Measurements from ENCODE around the gene SCML1. TPM values are rescaled to one million over a fixed set of nuclear protein-coding genes. Genes with fewer than 3 reads are reported as not detected.

Gene SCML1
- total RNA-seq, 1 experiment from 2014 or later: 14.1 TPM

DNA sequence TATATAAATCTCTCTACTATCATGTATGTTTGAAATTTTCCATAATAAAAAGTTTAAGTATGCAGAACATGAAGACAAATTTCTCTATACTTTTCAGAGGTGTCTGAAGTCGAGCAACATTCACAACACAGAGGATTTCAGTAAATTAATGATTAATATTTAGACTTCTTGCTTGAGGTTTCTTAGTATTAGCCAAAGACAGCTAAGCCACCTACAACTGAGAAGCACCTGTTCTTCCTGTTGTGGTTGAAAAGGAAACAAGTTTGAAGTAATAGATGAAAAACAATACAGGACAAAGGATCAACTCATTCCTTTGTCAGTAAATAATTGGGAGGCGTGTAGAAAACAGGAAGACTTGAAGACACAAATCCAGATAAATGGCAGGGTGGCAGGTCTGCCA, 21.1 kb downstream of the SCML1 start:
- CTCF ChIA-PET: interaction anchor here (0.8 kb wide), 1 partner anchor 376 kb away, joined by 3 read pairs; no protein-coding TSS in a partner anchor
- POLR2A ChIA-PET: interaction anchor here (0.5 kb wide), 1 partner anchor 477 kb away, joined by 5 read pairs; no protein-coding TSS in a partner anchor
- no peaks in the 10 kb centered on the region for H3K27me3 Mint-ChIP-seq (ENCODE audit: insufficient read depth, unreplicated experiment)
- no TSS peak for BruUV-seq (replicated peaks)
- H3K4me1 Mint-ChIP-seq (ENCODE audit: insufficient read depth, unreplicated experiment): no peaks in the 10 kb centered on the region
- H3K9me3 Mint-ChIP-seq (ENCODE audit: unreplicated experiment): no peaks in the 10 kb centered on the region
- no peak overlapping the region for H3K27ac Mint-ChIP-seq (ENCODE audit: low read depth, unreplicated experiment)
- H3K36me3 Mint-ChIP-seq (ENCODE audit: insufficient read depth, unreplicated experiment): peaks cover 5% of the 10 kb centered on the region
- TF ChIP-seq, protein P1, sequence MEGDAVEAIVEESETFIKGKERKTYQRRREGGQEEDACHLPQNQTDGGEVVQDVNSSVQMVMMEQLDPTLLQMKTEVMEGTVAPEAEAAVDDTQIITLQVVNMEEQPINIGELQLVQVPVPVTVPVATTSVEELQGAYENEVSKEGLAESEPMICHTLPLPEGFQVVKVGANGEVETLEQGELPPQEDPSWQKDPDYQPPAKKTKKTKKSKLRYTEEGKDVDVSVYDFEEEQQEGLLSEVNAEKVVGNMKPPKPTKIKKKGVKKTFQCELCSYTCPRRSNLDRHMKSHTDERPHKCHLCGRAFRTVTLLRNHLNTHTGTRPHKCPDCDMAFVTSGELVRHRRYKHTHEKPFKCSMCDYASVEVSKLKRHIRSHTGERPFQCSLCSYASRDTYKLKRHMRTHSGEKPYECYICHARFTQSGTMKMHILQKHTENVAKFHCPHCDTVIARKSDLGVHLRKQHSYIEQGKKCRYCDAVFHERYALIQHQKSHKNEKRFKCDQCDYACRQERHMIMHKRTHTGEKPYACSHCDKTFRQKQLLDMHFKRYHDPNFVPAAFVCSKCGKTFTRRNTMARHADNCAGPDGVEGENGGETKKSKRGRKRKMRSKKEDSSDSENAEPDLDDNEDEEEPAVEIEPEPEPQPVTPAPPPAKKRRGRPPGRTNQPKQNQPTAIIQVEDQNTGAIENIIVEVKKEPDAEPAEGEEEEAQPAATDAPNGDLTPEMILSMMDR (IDR thresholded peaks at IDR 0.05; ENCODE audit: unreplicated experiment): no peak
- H3K4me3 Mint-ChIP-seq (ENCODE audit: unreplicated experiment): no peak overlapping the region
- no peak for DNase-seq (ENCODE audit: unreplicated experiment)
- intact Hi-C loops (cut with micrococcal nuclease): no loop called here

DNA sequence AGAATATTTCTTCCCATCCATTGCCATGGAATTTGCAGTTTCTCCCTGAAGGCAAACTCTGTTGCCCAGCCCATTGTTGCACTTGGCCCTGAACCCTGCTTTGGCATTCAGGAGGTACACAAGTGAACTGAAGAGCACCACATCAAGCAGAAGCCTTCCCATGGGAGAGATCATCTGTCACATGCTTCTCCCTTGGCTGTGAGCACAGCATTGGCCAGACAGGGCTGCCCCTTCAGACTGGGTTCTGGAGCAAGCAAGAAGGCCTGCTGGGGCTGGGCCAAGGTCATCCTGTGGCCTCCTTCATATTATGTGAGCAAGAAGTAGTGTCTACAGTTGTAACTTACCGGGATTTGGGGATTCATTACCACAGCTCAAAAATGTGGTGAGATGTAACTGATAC, 22.7 kb downstream of the SCML1 start:
- H3K27ac Mint-ChIP-seq (ENCODE audit: low read depth, unreplicated experiment): no peak overlapping the region
- ChIA-PET POLR2A (no interaction called here), CTCF (no interaction called here)
- no peaks in the 10 kb centered on the region for H3K27me3 Mint-ChIP-seq (ENCODE audit: insufficient read depth, unreplicated experiment)
- no TSS peak for BruUV-seq (replicated peaks)
- H3K9me3 Mint-ChIP-seq (ENCODE audit: unreplicated experiment): no peaks in the 10 kb centered on the region
- H3K4me1 Mint-ChIP-seq (ENCODE audit: insufficient read depth, unreplicated experiment): no peaks in the 10 kb centered on the region
- DNase-seq (ENCODE audit: unreplicated experiment): no peak
- intact Hi-C loops (cut with micrococcal nuclease): no loop called here
- TF ChIP-seq, protein P1 (IDR thresholded peaks at IDR 0.05; ENCODE audit: unreplicated experiment): no peak
- peaks cover 5% of the 10 kb centered on the region for H3K36me3 Mint-ChIP-seq (ENCODE audit: insufficient read depth, unreplicated experiment)
- H3K4me3 Mint-ChIP-seq (ENCODE audit: unreplicated experiment): no peak overlapping the region

DNA sequence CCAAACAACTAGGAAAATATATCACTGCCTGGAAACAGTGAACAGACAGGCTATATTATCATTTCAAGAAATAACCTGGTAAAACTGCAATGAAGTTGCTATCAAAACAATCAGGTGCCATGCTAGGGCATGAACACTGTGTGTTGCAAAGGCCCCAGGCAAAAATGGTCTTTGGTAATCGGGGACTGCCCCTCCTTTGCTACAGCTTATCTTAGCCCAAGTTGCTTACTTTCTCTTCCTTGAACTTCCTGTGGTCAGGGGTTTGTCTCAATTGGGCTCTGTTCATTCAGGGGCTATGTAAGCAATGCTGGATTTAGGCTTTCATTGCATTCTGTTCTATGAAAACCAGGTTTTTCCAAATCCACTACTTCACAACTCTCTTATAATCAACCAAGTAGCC, 30.4 kb downstream of the SCML1 start:
- H3K9me3 Mint-ChIP-seq (ENCODE audit: unreplicated experiment): no peaks in the 10 kb centered on the region
- intact Hi-C loops (cut with micrococcal nuclease): no loop called here
- no peaks in the 10 kb centered on the region for H3K36me3 Mint-ChIP-seq (ENCODE audit: insufficient read depth, unreplicated experiment)
- no peaks in the 10 kb centered on the region for H3K4me1 Mint-ChIP-seq (ENCODE audit: insufficient read depth, unreplicated experiment)
- ChIA-PET CTCF (interaction anchor here (0.5 to 0.6 kb wide), 2 partner anchors 23 to 398 kb away, joined by 3 read pairs; no protein-coding TSS in a partner anchor), POLR2A (interaction anchor here (0.7 kb wide), 1 partner anchor 258 kb away, joined by 3 read pairs; no protein-coding TSS in a partner anchor)
- H3K27me3 Mint-ChIP-seq (ENCODE audit: insufficient read depth, unreplicated experiment): no peaks in the 10 kb centered on the region
- no TSS peak for BruUV-seq (replicated peaks)
- no peak overlapping the region for H3K27ac Mint-ChIP-seq (ENCODE audit: low read depth, unreplicated experiment)
- peak; percentile 19 for DNase-seq (ENCODE audit: unreplicated experiment)
- H3K4me3 Mint-ChIP-seq (ENCODE audit: unreplicated experiment): no peak overlapping the region
- TF ChIP-seq, protein P1 (IDR thresholded peaks at IDR 0.05; ENCODE audit: unreplicated experiment): no peak

DNA sequence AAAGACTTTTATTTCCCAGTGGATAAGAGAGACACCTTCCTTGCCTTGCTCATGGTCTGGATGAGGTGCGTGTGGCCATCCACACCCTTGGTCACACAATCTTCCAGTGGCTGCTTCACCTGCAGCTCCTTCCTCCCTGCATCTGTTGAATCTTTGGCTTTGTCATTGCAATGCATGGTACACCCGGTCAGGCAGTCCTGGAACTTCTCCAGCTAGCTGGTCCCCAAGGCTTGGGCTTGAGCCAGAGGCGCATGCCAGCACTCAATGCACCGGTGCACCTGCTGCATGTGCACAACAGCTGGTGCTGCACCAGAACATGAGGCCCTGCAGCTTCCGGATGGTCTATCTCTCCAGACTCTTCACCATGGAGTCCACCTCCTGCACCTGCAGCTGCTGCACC, 31.7 kb downstream of the SCML1 start:
- no peak overlapping the region for H3K4me3 Mint-ChIP-seq (ENCODE audit: unreplicated experiment)
- no peak overlapping the region for H3K27ac Mint-ChIP-seq (ENCODE audit: low read depth, unreplicated experiment)
- DNase-seq (ENCODE audit: unreplicated experiment): no peak
- POLR2A ChIA-PET: no interaction called here
- BruUV-seq (replicated peaks): no TSS peak
- H3K27me3 Mint-ChIP-seq (ENCODE audit: insufficient read depth, unreplicated experiment): no peaks in the 10 kb centered on the region
- CTCF ChIA-PET: interaction anchor here (0.7 kb wide), 1 partner anchor 77 kb away, joined by 3 read pairs; no protein-coding TSS in a partner anchor
- TF ChIP-seq, protein P1 (IDR thresholded peaks at IDR 0.05; ENCODE audit: unreplicated experiment): no peak
- H3K4me1 Mint-ChIP-seq (ENCODE audit: insufficient read depth, unreplicated experiment): no peaks in the 10 kb centered on the region
- H3K36me3 Mint-ChIP-seq (ENCODE audit: insufficient read depth, unreplicated experiment): no peaks in the 10 kb centered on the region
- intact Hi-C loops (cut with micrococcal nuclease): no loop called here
- H3K9me3 Mint-ChIP-seq (ENCODE audit: unreplicated experiment): no peaks in the 10 kb centered on the region
